Mesodermal cell (in vitro differentiated cells): Measurements from ENCODE around the gene TFAP2B.

Experiments used
- H3K27ac ChIP-seq: 2 replicates; pipeline ENCODE4 v1.7.0; 2013; ENCODE audit warnings: mild to moderate bottlenecking, low read depth, low read length, moderate library complexity; ENCODE audit not compliant: severe bottlenecking
- H3K36me3 ChIP-seq: 2 replicates; pipeline ENCODE4 v1.7.1; 2013; ENCODE audit warnings: mild to moderate bottlenecking, low read length, moderate library complexity; ENCODE audit not compliant: control insufficient read depth, insufficient read depth
- H3K4me1 ChIP-seq: one replicate; pipeline ENCODE4 v1.7.1; 2013; ENCODE audit warnings: mild to moderate bottlenecking, low read length; ENCODE audit not compliant: insufficient read depth, control insufficient read depth, poor library complexity, severe bottlenecking
- H3K4me3 ChIP-seq: 2 replicates; pipeline ENCODE4 v1.7.0; 2013; ENCODE audit warnings: low read length, control low read depth, mild to moderate bottlenecking; ENCODE audit not compliant: insufficient read depth, poor library complexity, severe bottlenecking; ENCODE audit errors: extremely low read depth
- H3K9me3 ChIP-seq: 2 replicates; pipeline ENCODE4 v1.7.1; 2013; ENCODE audit warnings: mild to moderate bottlenecking, low read length, moderate library complexity; ENCODE audit not compliant: control insufficient read depth
- WGBS, 2 experiments: methylation state at CpG; one replicate each; pipeline ENCODE4 v1.1.5; 2013; ENCODE audit warnings: missing lambda C conversion rate in 2 of 2; ENCODE audit not compliant: insufficient coverage in 2 of 2; 5-methylcytosine and 5-hydroxymethylcytosine counted together

The TFAP2B gene

GRCh38 chr6:50825375-50826036 lies 6.8 kb downstream of the TFAP2B start:
- Histone ChIP-seq H3K4me3 (no peak overlapping the region), H3K36me3 (no peaks in the 10 kb centered on the region), H3K4me1 (no peaks in the 10 kb centered on the region), H3K27ac (no peak overlapping the region), H3K9me3 (no peaks in the 10 kb centered on the region)
- WGBS, 2 experiments: 0 to 3% methylated on average over 7 to 11 of the region's 16 CpGs

- Histone ChIP-seq H3K4me1 (no peaks in the 10 kb centered on the region), H3K4me3 (no peak overlapping the region), H3K36me3 (no peaks in the 10 kb centered on the region), H3K27ac (no peak overlapping the region), H3K9me3 (no peaks in the 10 kb centered on the region)
- 5 to 7% methylated on average over 6 to 7 of the region's 19 CpGs for WGBS, 2 experiments
These were observed 7.5 kb downstream of the TFAP2B start for GRCh38 chr6:50826037-50826761.

- Histone ChIP-seq H3K4me1 (no peaks in the 10 kb centered on the region), H3K9me3 (no peaks in the 10 kb centered on the region), H3K4me3 (no peak overlapping the region), H3K27ac (no peak overlapping the region), H3K36me3 (no peaks in the 10 kb centered on the region)
- WGBS, 2 experiments: 0 to 5% methylated on average over 7 to 8 of the region's 15 CpGs
These were observed 8.1 kb downstream of the TFAP2B start for GRCh38 chr6:50826803-50827202.

GRCh38 chr6:50829049-50829448 lies 10.4 kb downstream of the TFAP2B start:
- 0% methylated on average over 1 of the region's 2 CpGs; no CpG with 5 or more reads in 1 of the 2 experiments for WGBS, 2 experiments
- H3K27ac ChIP-seq: no peak overlapping the region
- no peaks in the 10 kb centered on the region for H3K9me3 ChIP-seq
- no peaks in the 10 kb centered on the region for H3K36me3 ChIP-seq
- H3K4me3 ChIP-seq: no peak overlapping the region
- H3K4me1 ChIP-seq: no peaks in the 10 kb centered on the region

- no peak overlapping the region for H3K4me3 ChIP-seq
- no peaks in the 10 kb centered on the region for H3K9me3 ChIP-seq
- no peak overlapping the region for H3K27ac ChIP-seq
- no peaks in the 10 kb centered on the region for H3K4me1 ChIP-seq
- no peaks in the 10 kb centered on the region for H3K36me3 ChIP-seq
- WGBS, 2 experiments: 0 to 17% methylated on average over 1 of the region's 3 CpGs
These were observed 11.3 kb downstream of the TFAP2B start for GRCh38 chr6:50829898-50830444.

GRCh38 chr6:50831186-50831585 lies 12.5 kb downstream of the TFAP2B start:
- Histone ChIP-seq H3K4me1 (no peaks in the 10 kb centered on the region), H3K27ac (no peak overlapping the region), H3K4me3 (no peak overlapping the region), H3K9me3 (no peaks in the 10 kb centered on the region), H3K36me3 (no peaks in the 10 kb centered on the region)
- 10 to 33% methylated on average over 2 to 3 of the region's 10 CpGs for WGBS, 2 experiments

GRCh38 chr6:50832912-50833311 lies 14.2 kb downstream of the TFAP2B start:
- no peaks in the 10 kb centered on the region for H3K9me3 ChIP-seq
- WGBS, 2 experiments: no CpG with 5 or more reads among the region's 1 CpG

GRCh38 chr6:50834929-50835410 lies 16.3 kb downstream of the TFAP2B start:
- Histone ChIP-seq H3K4me3 (no peak overlapping the region), H3K4me1 (no peaks in the 10 kb centered on the region), H3K36me3 (no peaks in the 10 kb centered on the region), H3K27ac (no peak overlapping the region), H3K9me3 (no peaks in the 10 kb centered on the region)
- WGBS, 2 experiments: 83 to 88% methylated on average over 1 to 5 of the region's 5 CpGs

More at GRCh38 chr6:50832912-50833311, 14.2 kb downstream of the TFAP2B start:
- no peaks in the 10 kb centered on the region for H3K36me3 ChIP-seq
- H3K4me3 ChIP-seq: no peak overlapping the region
- no peak overlapping the region for H3K27ac ChIP-seq
- H3K4me1 ChIP-seq: no peaks in the 10 kb centered on the region

- Histone ChIP-seq H3K4me1 (no peaks in the 10 kb centered on the region), H3K36me3 (no peaks in the 10 kb centered on the region)
These were observed 17.6 kb downstream of the TFAP2B start for GRCh38 chr6:50836231-50836630.

GRCh38 chr6:50837589-50838445 lies 19.1 kb downstream of the TFAP2B start:
- H3K4me3 ChIP-seq: no peak overlapping the region
- no peaks in the 10 kb centered on the region for H3K4me1 ChIP-seq
- H3K27ac ChIP-seq: no peak overlapping the region
- 4 to 6% methylated on average over 11 of the region's 14 CpGs for WGBS, 2 experiments
- H3K9me3 ChIP-seq: no peaks in the 10 kb centered on the region
- H3K36me3 ChIP-seq: no peaks in the 10 kb centered on the region

More at GRCh38 chr6:50836231-50836630, 17.6 kb downstream of the TFAP2B start:
- no peak overlapping the region for H3K27ac ChIP-seq
- H3K4me3 ChIP-seq: no peak overlapping the region
- 1 to 3% methylated on average over 18 to 19 of the region's 22 CpGs for WGBS, 2 experiments
- H3K9me3 ChIP-seq: no peaks in the 10 kb centered on the region
